ENCODE results near the gene TBCE.
"Not testable (repeated sequence)": the region's sequence is repeated elsewhere in the genome, so short reads cannot be mapped to it uniquely, and the experiment has no call there.

Gene TBCE

DNA sequence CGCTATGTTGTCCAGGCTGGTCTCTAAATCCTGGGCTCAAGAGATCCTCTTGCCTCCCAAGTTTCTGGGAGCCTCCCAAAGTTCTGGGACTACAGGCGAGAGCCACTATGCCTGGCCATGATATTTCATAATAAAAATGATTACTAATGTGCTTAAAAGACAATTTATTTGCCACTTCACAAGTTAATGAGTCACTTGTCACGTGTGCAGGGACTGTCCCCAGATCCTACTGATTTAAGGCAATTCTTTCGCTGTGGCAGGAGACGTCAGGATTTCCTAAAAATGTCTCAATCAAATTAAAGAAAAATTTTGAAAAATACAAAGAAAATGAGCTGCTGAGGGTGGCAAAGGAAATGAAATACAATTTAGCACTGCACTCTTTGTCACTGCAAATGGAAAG is 93.5 kb downstream of the TBCE start:
- Histone ChIP-seq H3K4me2 (ENCODE audit: low read length) (no peak overlapping the region), H2BK12ac (ENCODE audit: low read length) (no peak overlapping the region), H2AK5ac (ENCODE audit: low read length) (no peak overlapping the region), H2AFZ (ENCODE audit: insufficient read depth, low read length, poor library complexity) (no peak overlapping the region), H3K4me1 (ENCODE audit: control insufficient read depth in 1 of 2, insufficient read depth in 2 of 2, low read length in 2 of 2) (no peaks in the 10 kb centered on the region), H3K23ac (ENCODE audit: low read length) (no peak overlapping the region), H3K9me3 (ENCODE audit: insufficient read depth, low read depth, low read length) (no peaks in the 10 kb centered on the region), H3K18ac (ENCODE audit: low read length) (no peak overlapping the region), H3K4ac (ENCODE audit: low read depth, low read length) (no peak overlapping the region), H3K27me3 (ENCODE audit: insufficient read depth, low read length) (no peaks in the 10 kb centered on the region), H3K14ac (ENCODE audit: low read length) (no peak overlapping the region), H3K79me1 (ENCODE audit: low read length) (no peaks in the 10 kb centered on the region), H3K27ac (ENCODE audit: low read depth, low read length) (no peak overlapping the region), H4K12ac (ENCODE audit: low read depth, low read length) (no peak overlapping the region), H2BK5ac (ENCODE audit: low read depth, low read length, poor library complexity) (no peak overlapping the region), H4K91ac (ENCODE audit: low read depth, low read length) (no peak overlapping the region), H2BK120ac (ENCODE audit: insufficient read depth, low read length, poor library complexity) (no peak overlapping the region), H3K4me3 (ENCODE audit: low read depth, low read length) (no peak overlapping the region), H4K8ac (ENCODE audit: low read depth, low read length) (no peak overlapping the region), H3K36me3 (ENCODE audit: control insufficient read depth in 1 of 2, insufficient read depth in 2 of 2, low read length in 2 of 2) (peaks cover 0 to 5% of the 10 kb centered on the region in 2 experiments), H3K79me2 (ENCODE audit: control insufficient read depth, insufficient read depth, low read length, poor library complexity) (no peaks in the 10 kb centered on the region), H3K9ac (ENCODE audit: low read length) (no peak overlapping the region)
- DNase-seq = peak in 1 of 2 donors; percentile 21
- WGBS (ENCODE audit: extremely low coverage, insufficient coverage, insufficient read length) = no CpG with 5 or more reads among the region's 5 CpGs

- H3K23ac ChIP-seq (ENCODE audit: low read length) = no peak overlapping the region
These were observed 94.7 kb downstream of the TBCE start for GRCh38 chr1:235461954-235462353.

GRCh38 chr1:235462832-235463231 is 95.6 kb downstream of the TBCE start:
- not testable (repeated sequence) for H4K12ac ChIP-seq (ENCODE audit: low read depth, low read length); H2BK120ac ChIP-seq (ENCODE audit: insufficient read depth, low read length, poor library complexity); H2BK5ac ChIP-seq (ENCODE audit: low read depth, low read length, poor library complexity); H3K9ac ChIP-seq (ENCODE audit: low read length); H3K4me2 ChIP-seq (ENCODE audit: low read length); H3K14ac ChIP-seq (ENCODE audit: low read length); H3K79me1 ChIP-seq (ENCODE audit: low read length); H3K23ac ChIP-seq (ENCODE audit: low read length); H3K4me1 ChIP-seq (ENCODE audit: control insufficient read depth in 1 of 2, insufficient read depth in 2 of 2, low read length in 2 of 2); H2AK5ac ChIP-seq (ENCODE audit: low read length); DNase-seq; H2AFZ ChIP-seq (ENCODE audit: insufficient read depth, low read length, poor library complexity); H3K27me3 ChIP-seq (ENCODE audit: insufficient read depth, low read length); H2BK12ac ChIP-seq (ENCODE audit: low read length); H3K9me3 ChIP-seq (ENCODE audit: insufficient read depth, low read depth, low read length); H3K27ac ChIP-seq (ENCODE audit: low read depth, low read length); H3K36me3 ChIP-seq (ENCODE audit: control insufficient read depth in 1 of 2, insufficient read depth in 2 of 2, low read length in 2 of 2); H3K79me2 ChIP-seq (ENCODE audit: control insufficient read depth, insufficient read depth, low read length, poor library complexity); H4K91ac ChIP-seq (ENCODE audit: low read depth, low read length); H3K4me3 ChIP-seq (ENCODE audit: low read depth, low read length); H3K4ac ChIP-seq (ENCODE audit: low read depth, low read length); H3K18ac ChIP-seq (ENCODE audit: low read length); H4K8ac ChIP-seq (ENCODE audit: low read depth, low read length)
- WGBS (ENCODE audit: extremely low coverage, insufficient coverage, insufficient read length) = no CpG with 5 or more reads among the region's 3 CpGs

More at GRCh38 chr1:235461954-235462353, 94.7 kb downstream of the TBCE start:
- Histone ChIP-seq H3K4me3 (ENCODE audit: low read depth, low read length) (no peak overlapping the region), H2BK12ac (ENCODE audit: low read length) (no peak overlapping the region), H4K8ac (ENCODE audit: low read depth, low read length) (no peak overlapping the region), H2BK120ac (ENCODE audit: insufficient read depth, low read length, poor library complexity) (no peak overlapping the region), H4K91ac (ENCODE audit: low read depth, low read length) (no peak overlapping the region), H3K4me1 (ENCODE audit: control insufficient read depth in 1 of 2, insufficient read depth in 2 of 2, low read length in 2 of 2) (no peaks in the 10 kb centered on the region), H3K4ac (ENCODE audit: low read depth, low read length) (no peak overlapping the region), H3K79me2 (ENCODE audit: control insufficient read depth, insufficient read depth, low read length, poor library complexity) (no peaks in the 10 kb centered on the region), H3K18ac (ENCODE audit: low read length) (no peak overlapping the region), H3K27ac (ENCODE audit: low read depth, low read length) (no peak overlapping the region), H3K79me1 (ENCODE audit: low read length) (no peaks in the 10 kb centered on the region), H2AFZ (ENCODE audit: insufficient read depth, low read length, poor library complexity) (no peak overlapping the region), H2BK5ac (ENCODE audit: low read depth, low read length, poor library complexity) (no peak overlapping the region), H3K9me3 (ENCODE audit: insufficient read depth, low read depth, low read length) (no peaks in the 10 kb centered on the region), H4K12ac (ENCODE audit: low read depth, low read length) (no peak overlapping the region), H3K14ac (ENCODE audit: low read length) (no peak overlapping the region), H3K9ac (ENCODE audit: low read length) (no peak overlapping the region), H3K4me2 (ENCODE audit: low read length) (no peak overlapping the region), H3K27me3 (ENCODE audit: insufficient read depth, low read length) (no peaks in the 10 kb centered on the region), H3K36me3 (ENCODE audit: control insufficient read depth in 1 of 2, insufficient read depth in 2 of 2, low read length in 2 of 2) (peaks cover 0 to 3% of the 10 kb centered on the region in 2 experiments), H2AK5ac (ENCODE audit: low read length) (no peak overlapping the region)
- WGBS (ENCODE audit: extremely low coverage, insufficient coverage, insufficient read length) = no CpG with 5 or more reads among the region's 1 CpG
- no peak for DNase-seq

- H3K27me3 ChIP-seq (ENCODE audit: insufficient read depth, low read length) = no peaks in the 10 kb centered on the region
- no peaks in the 10 kb centered on the region for H3K79me1 ChIP-seq (ENCODE audit: low read length)
- H4K8ac ChIP-seq (ENCODE audit: low read depth, low read length) = no peak overlapping the region
- H3K9me3 ChIP-seq (ENCODE audit: insufficient read depth, low read depth, low read length) = no peaks in the 10 kb centered on the region
- no peak overlapping the region for H2BK120ac ChIP-seq (ENCODE audit: insufficient read depth, low read length, poor library complexity)
- H3K4me3 ChIP-seq (ENCODE audit: low read depth, low read length) = no peak overlapping the region
- H3K36me3 ChIP-seq (ENCODE audit: control insufficient read depth in 1 of 2, insufficient read depth in 2 of 2, low read length in 2 of 2) = peaks cover 0 to 6% of the 10 kb centered on the region in 2 experiments
- no CpG with 5 or more reads among the region's 3 CpGs for WGBS (ENCODE audit: extremely low coverage, insufficient coverage, insufficient read length)
- H3K4ac ChIP-seq (ENCODE audit: low read depth, low read length) = no peak overlapping the region
- H2AK5ac ChIP-seq (ENCODE audit: low read length) = no peak overlapping the region
- no peak overlapping the region for H3K14ac ChIP-seq (ENCODE audit: low read length)
- H3K9ac ChIP-seq (ENCODE audit: low read length) = no peak overlapping the region
- DNase-seq = no peak
- H3K4me2 ChIP-seq (ENCODE audit: low read length) = no peak overlapping the region
- H2BK5ac ChIP-seq (ENCODE audit: low read depth, low read length, poor library complexity) = no peak overlapping the region
- H4K91ac ChIP-seq (ENCODE audit: low read depth, low read length) = no peak overlapping the region
- no peak overlapping the region for H3K23ac ChIP-seq (ENCODE audit: low read length)
- H2BK12ac ChIP-seq (ENCODE audit: low read length) = no peak overlapping the region
- no peaks in the 10 kb centered on the region for H3K4me1 ChIP-seq (ENCODE audit: control insufficient read depth in 1 of 2, insufficient read depth in 2 of 2, low read length in 2 of 2)
- H2AFZ ChIP-seq (ENCODE audit: insufficient read depth, low read length, poor library complexity) = no peak overlapping the region
- H3K27ac ChIP-seq (ENCODE audit: low read depth, low read length) = no peak overlapping the region
- no peak overlapping the region for H3K18ac ChIP-seq (ENCODE audit: low read length)
- H3K79me2 ChIP-seq (ENCODE audit: control insufficient read depth, insufficient read depth, low read length, poor library complexity) = no peaks in the 10 kb centered on the region
- no peak overlapping the region for H4K12ac ChIP-seq (ENCODE audit: low read depth, low read length)
These were observed 97.8 kb downstream of the TBCE start for GRCh38 chr1:235465066-235465465.
